ENCODE data around the gene TMPRSS6. TPM values are rescaled to one million over a fixed set of nuclear protein-coding genes. Genes with fewer than 3 reads are reported as not detected.

TMPRSS6 gene
- 0.13 TPM for polyA plus RNA-seq (2013, experiment 1 of 2; ENCODE audit: insufficient read length)
- 0.07 TPM for polyA plus RNA-seq (2013, experiment 2 of 2; ENCODE audit: insufficient read length)

DNA sequence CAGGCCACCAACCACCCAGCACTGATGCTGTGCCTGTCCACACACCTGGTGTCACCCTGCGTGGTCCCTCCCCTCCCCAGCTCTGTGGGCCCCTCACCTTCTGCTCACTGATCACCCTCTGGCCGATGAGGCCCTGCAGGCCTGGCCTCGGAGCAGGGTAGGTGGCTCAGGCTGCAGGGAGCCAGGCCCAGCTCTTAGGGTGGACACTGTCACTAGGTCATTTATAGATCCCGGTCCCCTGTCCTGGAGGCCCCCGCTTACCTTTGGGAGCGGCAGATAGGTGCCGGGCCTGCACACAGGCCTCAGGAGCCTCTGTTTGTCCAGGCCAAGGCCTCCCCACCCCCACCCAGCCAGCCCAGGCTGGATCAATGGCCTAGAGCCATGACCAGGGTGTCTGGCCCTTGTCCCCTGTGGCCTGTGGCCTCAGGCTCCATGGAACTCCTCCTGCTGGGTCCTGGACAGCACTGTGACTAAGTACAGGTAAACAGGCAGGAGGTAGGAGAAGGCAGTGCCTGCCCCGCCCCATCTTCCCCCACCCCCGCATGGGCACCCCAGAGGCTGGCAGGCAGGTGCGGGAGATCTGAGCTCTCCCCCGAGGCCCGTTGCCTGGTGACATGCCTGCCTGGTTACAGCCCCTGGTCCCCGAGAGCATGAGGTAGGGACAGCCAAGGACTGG is at the start of gene TMPRSS6:
Gene TMPRSS6, minus strand, starts transcription at position 472 of the 676 bp plus-strand sequence. CDS start 6,296 bp downstream, outside the sequence.
- no peak for DNase-seq

GRCh38 chr22:37158963-37159290 is 49.4 kb upstream of the TMPRSS6 start:
- no peak for DNase-seq

- DNase-seq, result no peak
Observed at GRCh38 chr22:37157516-37158285, 48.2 kb upstream of the TMPRSS6 start.

GRCh38 chr22:37156686-37157435 is 47.3 kb upstream of the TMPRSS6 start:
- no peak for DNase-seq

DNA sequence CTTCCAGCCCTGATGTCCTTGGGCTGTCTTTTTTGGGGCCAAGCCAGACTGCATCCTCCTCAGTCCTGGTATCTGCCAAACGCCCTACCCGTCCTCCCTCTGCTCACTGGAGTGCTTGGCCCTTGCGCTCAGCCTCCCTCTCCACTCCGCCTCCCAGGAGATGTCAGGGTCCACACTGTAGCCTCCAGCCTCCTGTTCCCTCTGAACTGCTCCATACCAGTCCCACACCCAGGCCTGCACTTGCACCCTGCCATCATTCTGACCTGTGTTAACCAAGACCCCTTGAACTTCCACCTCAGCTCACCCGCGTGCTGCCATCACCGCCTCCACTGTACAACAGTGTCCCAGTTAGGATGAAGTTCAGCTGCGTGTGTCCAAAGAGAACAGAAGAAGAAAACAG is 46.5 kb upstream of the TMPRSS6 start:
- no peak for DNase-seq

DNA sequence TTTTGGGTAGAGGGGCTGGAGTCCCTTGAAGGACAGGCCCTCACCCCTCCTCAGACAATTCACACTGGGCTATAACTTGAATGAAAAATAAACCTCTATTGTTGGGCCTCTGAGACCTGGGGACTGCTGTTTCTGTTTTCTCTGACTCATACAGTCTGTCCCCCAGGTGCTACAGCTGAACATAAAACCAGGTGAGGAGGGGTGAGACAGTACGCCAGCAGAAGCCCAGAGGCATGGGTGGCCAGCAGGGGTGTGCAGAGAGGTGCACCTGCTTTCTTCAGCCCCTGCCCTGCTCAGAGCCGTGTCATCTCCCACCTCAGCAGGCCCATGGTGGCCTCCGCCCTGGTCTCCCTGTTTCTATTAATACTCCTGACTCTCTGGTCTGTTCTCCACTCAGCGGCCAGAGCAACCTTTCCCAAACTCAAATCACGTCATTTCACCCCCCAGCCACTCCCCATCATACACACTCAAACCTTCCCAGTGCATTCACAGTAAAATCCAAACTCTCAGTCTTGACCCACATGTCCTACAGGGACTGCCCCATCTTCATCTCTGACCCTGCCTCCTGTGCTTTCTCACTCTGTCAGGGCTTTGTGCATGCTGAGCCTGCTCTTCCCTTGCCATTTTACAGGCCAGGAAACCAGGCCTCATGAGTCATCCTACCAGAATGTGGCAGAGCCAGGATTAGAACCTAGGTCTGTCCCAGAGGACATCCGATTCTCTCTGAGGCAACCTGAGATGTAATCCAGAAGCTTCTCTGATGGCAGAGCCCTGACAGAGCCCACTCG is 45.6 kb upstream of the TMPRSS6 start:
- no peak for DNase-seq

- DNase-seq, result no peak
Observed at GRCh38 chr22:37153901-37154300, 44.4 kb upstream of the TMPRSS6 start.

DNA sequence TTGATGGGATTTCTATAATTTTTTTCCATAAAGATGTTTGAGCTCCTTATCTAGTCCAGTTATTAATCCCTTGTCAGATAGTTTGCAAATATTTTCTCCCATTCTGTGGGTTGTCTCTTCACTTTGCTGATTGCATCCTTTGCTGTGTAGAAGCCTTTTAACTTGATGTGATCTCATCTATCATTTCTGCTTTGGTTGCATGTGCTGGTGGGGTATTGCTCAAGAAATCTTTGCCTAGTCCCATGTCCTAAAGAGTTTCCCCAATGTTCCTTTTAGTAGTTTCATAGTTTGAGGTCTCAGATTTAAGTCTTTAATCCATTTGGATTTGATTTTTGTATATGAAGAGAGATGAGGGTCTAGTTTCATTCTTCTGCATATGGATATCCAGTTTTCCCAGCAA is 41.9 kb upstream of the TMPRSS6 start:
- no peak for DNase-seq

DNA sequence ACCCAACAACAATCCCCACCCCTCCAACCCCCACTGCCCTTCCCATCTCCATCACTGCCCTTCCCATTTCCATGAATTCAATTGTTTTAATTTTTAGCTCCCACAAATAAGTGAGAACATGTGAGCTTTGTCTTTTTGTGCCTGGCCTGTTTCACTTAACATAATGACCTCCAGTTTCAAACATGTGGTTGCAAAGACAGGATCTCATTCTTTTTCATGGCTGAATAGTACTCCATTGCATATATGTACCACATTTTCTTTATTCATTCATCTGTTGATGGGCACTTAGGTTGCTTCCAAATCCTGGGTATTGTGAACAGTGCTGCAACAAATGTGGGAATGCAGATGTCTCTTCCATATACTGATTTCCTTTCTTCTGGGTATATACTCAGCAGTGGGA is 41.2 kb upstream of the TMPRSS6 start:
- DNase-seq, result no peak

DNA sequence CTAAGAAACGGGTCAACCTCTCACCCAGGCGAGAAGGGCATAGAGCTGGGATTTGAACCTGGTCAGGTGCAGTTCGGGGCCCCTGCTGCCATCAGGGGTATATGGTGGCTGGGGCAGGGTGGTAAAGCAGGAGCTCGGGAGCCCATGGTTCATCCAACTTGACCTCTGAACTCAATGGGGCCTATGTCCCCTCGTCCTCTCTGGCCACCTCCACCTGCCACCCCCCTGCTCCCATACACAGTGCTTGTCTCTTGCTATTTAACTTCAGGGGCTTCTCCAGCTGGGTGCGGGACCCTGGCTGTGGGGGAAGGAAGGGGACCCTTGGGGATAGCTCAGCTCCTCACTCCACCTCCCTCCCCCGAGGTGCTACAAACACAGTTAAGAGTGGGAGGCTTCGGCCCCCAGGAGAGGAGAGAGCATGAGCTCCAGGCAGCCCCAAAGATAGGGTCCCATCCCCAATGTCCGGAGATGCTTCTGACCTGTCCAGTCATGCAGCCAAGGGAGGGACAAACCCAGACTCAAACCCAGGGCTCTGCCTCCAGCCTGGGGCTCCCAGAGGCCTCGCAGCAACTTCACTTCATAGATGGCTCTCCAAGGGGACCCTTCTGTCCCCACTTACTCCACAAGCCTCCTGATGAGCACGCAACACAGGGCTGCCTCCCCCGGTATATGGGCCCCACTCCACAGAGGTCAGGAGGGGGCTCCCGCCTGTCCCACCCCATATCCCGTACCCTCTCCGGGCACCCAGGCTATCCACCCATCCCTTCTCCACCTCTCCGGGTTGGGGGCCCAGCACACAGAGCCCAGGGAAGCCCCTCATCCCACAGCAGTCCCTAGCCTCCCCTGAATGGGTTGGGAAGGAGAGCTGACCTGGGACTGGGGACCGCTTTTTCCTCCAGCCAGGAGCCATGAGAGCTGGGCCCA is 39.5 kb upstream of the TMPRSS6 start:
- DNase-seq, result no peak

GRCh38 chr22:37148031-37148651 is 38.6 kb upstream of the TMPRSS6 start:
- DNase-seq, result no peak

- no peak for DNase-seq
Observed at GRCh38 chr22:37147186-37147990, 37.9 kb upstream of the TMPRSS6 start.

DNA sequence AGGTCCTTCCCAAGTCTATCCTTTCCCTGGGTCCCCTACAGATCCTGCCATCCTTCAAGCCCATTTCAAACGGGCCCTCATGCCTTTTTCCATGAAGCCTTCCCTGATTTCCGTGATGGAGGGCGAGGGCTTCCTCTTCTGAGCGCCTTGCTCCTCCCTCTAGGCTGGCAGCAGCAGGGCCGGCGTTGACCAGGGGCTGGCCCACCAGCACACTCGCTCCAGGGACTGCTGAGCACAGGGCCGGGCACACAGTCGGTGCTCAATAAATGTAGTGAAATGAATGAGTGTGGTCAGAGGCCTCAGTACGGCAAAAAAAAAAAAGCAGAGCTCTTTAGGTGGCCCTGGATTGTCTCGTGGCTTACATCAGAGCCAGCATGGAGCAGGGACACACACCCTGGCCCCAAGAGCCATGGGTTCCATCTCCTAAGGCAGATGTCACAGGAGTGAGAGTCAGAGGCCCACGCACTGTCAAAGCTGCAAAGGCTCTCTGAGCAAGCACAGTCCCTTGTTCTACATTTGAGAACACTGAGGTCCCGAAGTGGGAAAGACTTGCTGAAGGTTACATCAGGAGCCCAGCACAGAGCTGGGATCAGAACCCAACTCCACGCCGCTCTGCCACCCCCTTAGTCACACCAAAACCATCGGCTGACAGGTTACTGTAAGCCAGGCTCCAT is 37.1 kb upstream of the TMPRSS6 start:
- DNase-seq, result no peak

DNA sequence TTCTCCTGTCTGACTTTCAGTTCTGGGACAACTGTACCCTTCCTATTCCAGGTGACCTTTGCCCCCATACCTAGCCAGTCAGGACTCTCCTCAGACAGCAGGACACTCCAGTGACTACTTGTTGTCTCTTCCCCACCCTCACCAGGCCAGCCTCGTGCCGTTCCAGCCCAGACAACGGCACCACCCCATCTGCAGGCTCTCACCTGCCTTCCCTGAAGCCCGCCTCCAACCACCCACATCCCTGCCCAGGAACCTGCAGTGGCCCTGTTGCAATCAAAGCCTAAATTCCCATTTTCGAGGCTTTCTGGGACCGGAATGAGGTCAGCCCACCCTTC is 36.5 kb upstream of the TMPRSS6 start:
- DNase-seq, result no peak

GRCh38 chr22:37145180-37146050 is 35.9 kb upstream of the TMPRSS6 start:
- DNase-seq, result no peak

DNA sequence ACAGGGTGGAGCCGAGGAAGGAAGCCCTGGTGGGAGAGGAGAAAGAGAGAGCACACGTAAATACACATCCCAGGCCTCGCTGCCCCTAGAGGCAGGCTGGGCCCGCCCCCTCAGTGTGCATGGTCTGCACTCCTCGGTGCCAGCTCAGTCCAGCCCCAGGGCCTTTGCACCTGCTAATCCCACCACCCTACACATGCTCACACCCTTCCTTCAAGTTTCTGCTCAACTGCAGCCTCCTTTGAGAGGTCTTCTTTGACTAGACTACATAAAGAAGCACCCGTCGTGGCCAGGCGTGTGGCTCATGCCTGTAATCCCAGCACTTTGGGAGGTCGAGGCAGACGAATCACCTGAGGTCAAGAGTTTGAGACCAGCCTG is 34.7 kb upstream of the TMPRSS6 start:
- no peak for DNase-seq

DNA sequence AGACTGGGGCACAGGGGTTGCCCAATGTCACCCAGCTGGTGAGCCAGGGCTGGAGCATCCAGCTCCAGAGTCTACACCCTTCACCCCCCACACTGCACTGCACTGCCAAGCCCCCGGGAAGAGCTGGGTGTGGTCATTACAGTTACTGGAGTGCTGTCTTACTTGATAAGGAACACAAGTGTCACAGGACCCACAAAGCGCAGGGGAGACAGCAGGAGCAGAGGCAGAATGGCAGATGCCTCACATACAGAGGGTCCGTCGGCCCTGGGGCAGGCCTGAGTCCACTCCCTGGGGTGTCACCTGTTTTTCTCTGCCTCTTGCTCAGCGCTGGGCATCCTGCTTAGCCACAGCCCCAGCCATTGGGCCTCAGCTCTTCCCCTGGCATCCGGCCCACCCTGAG is 32.5 kb upstream of the TMPRSS6 start:
- no peak for DNase-seq

GRCh38 chr22:37141476-37141875 is 32.0 kb upstream of the TMPRSS6 start:
- no peak for DNase-seq

All from fibroblast of skin of scalp (primary cell).